GM12878 (cell line): ENCODE measurements around the gene PRRG4. TPM values are rescaled to one million over a fixed set of nuclear protein-coding genes. Genes with fewer than 3 reads are reported as not detected.

Source experiments
- ATAC-seq: fragments of 200-7000 bp; cut with Tn5 transposase; 3 replicates; pipeline ENCODE4 v1.9.1; 2020; ENCODE audit warnings: mild to moderate bottlenecking, moderate library complexity
- BruUV-seq: library from RNA; stranded (reverse); fragments of 400-500 nt; replicated peaks from 2 replicates; lab custom pipeline; 2021; lab: Mats Ljungman, UMichigan
- CTCF ChIA-PET: fragments of 300-600 bp; sonication (Branson Sonifier 250); formaldehyde crosslinking; extraction: SDS; loops from one replicate; lab custom pipeline; 2021; ENCODE audit warnings: inconsistent platforms; lab: Yijun Ruan, JAX
- POLR2A ChIA-PET: fragments of 350-600 bp; formaldehyde crosslinking; extraction: SDS; loops from one replicate; lab custom pipeline; 2021; ENCODE audit warnings: inconsistent platforms; lab: Charles Lee
- RAD21 ChIA-PET: fragments of 300-600 bp; sonication (Branson Sonifier 250); formaldehyde crosslinking; loops from one replicate; lab custom pipeline; 2023; ENCODE audit warnings: antibody characterized with exemption; ENCODE audit not compliant: unreplicated experiment; lab: Charles Lee
- SMC1A ChIA-PET: fragments of 300-600 bp; sonication (Branson Sonifier 250); formaldehyde crosslinking; loops from one replicate; lab custom pipeline; 2023; ENCODE audit not compliant: unreplicated experiment, uncharacterized antibody; lab: Charles Lee
- DNase-seq: peaks from one replicate; pipeline ENCODE4 v3.0.0-alpha.2; 2011; ENCODE audit warnings: low read depth, low spot score
- FAIRE-seq: peaks from 3 replicates; lab custom pipeline; 2011; peaks lifted over from hg19 to GRCh38; lab: Jason Lieb, UNC
- H2AFZ ChIP-seq: 2 replicates; pipeline ENCODE4 v1.6.0; 2011; ENCODE audit warnings: low read depth, low read length, control low read depth; ENCODE audit not compliant: control insufficient read depth
- H3K27ac ChIP-seq: 2 replicates; pipeline ENCODE4 v1.5.1; 2011; ENCODE audit warnings: control low read depth; ENCODE audit not compliant: control insufficient read depth, insufficient read depth
- H3K27me3 ChIP-seq, 2 experiments: replicated peaks in 1 of 2; 2 replicates each; pipeline versions ENCODE4 v1.6.0 to v1.6.1; 2011; ENCODE audit warnings: low read length in 1 of 2; ENCODE audit not compliant: control insufficient read depth in 2 of 2, insufficient read depth in 2 of 2
- H3K36me3 ChIP-seq, 2 experiments: 2 replicates each; pipeline ENCODE4 v1.5.1; 2011; ENCODE audit warnings: low read length in 1 of 2; ENCODE audit not compliant: control insufficient read depth in 2 of 2, insufficient read depth in 2 of 2
- H3K4me1 ChIP-seq: 2 replicates; pipeline ENCODE4 v1.6.1; 2011; ENCODE audit warnings: mild to moderate bottlenecking, low read length, moderate library complexity, mixed read lengths; ENCODE audit not compliant: control insufficient read depth, insufficient read depth
- H3K4me2 ChIP-seq: 2 replicates; pipeline ENCODE4 v1.6.0; 2011; ENCODE audit warnings: control low read depth; ENCODE audit not compliant: control insufficient read depth, insufficient read depth
- H3K4me3 ChIP-seq: fragments of 200-600 bp; sonication (generic); 2 replicates; pipeline ENCODE4 v1.5.1; 2016
- H3K79me2 ChIP-seq: 2 replicates; pipeline ENCODE4 v1.6.0; 2011; ENCODE audit warnings: low read length; ENCODE audit not compliant: control insufficient read depth, insufficient read depth
- H3K9ac ChIP-seq: 2 replicates; pipeline ENCODE4 v1.8.0; 2011; ENCODE audit warnings: low read length, control low read depth, mixed read lengths; ENCODE audit not compliant: control insufficient read depth, insufficient read depth
- H3K9me3 ChIP-seq: replicated peaks from 3 replicates; pipeline ENCODE4 v1.5.1; 2011; ENCODE audit warnings: mild to moderate bottlenecking, low read length; ENCODE audit not compliant: control insufficient read depth, insufficient read depth
- H4K20me1 ChIP-seq: 2 replicates; pipeline ENCODE4 v1.6.0; 2011; ENCODE audit not compliant: control insufficient read depth, insufficient read depth
- CHD1 ChIP-seq: IDR thresholded peaks from 2 replicates; pipeline ENCODE4 v1.6.1; 2012; ENCODE audit warnings: low read depth, low read length, improper control_type of control experiment
- E2F4 ChIP-seq: IDR thresholded peaks from 2 replicates; pipeline ENCODE4 v1.6.1; 2012; ENCODE audit warnings: low read depth, low read length, improper control_type of control experiment
- EGR1 ChIP-seq, 2 experiments: IDR thresholded peaks; 1 replicate in 1 of 2; 2 replicates in 1 of 2; pipeline ENCODE4 v1.6.1; 2011 to 2012; ENCODE audit warnings: low read depth in 2 of 2, low read length in 2 of 2, borderline replicate concordance in 1 of 2, mild to moderate bottlenecking in 1 of 2, moderate library complexity in 1 of 2
- FOXM1 ChIP-seq: IDR thresholded peaks from 2 replicates; pipeline ENCODE4 v1.6.1; 2012; ENCODE audit warnings: low read depth, mild to moderate bottlenecking, inconsistent platforms, low read length, moderate library complexity
- NFXL1 ChIP-seq: fragments of 450-650 bp; IDR thresholded peaks from 2 replicates; pipeline ENCODE4 v1.6.1; 2017; ENCODE audit warnings: antibody characterized with exemption, mild to moderate bottlenecking, borderline replicate concordance
- RAD21 ChIP-seq: IDR thresholded peaks from 2 replicates; pipeline ENCODE4 v1.6.1; 2011; ENCODE audit warnings: mild to moderate bottlenecking, low read depth, low read length, moderate library complexity; ENCODE audit not compliant: insufficient read depth
- SMAD5 ChIP-seq: IDR thresholded peaks from 2 replicates; pipeline ENCODE4 v1.6.1; 2016; ENCODE audit warnings: antibody characterized with exemption, low read depth
- SMC3 ChIP-seq: IDR thresholded peaks from 2 replicates; pipeline ENCODE4 v1.6.1; 2011; ENCODE audit warnings: low read length, improper control_type of control experiment, borderline replicate concordance
- SREBF1 ChIP-seq: IDR thresholded peaks from 2 replicates; pipeline ENCODE4 v1.6.1; 2012; ENCODE audit warnings: mild to moderate bottlenecking, low read length
- WGBS: methylation state at CpG from one replicate; pipeline ENCODE4 v1.1.6; 2016; ENCODE audit warnings: low lambda C conversion rate; ENCODE audit not compliant: insufficient replicate concordance, insufficient coverage; ENCODE audit errors: missing lambda C conversion rate; 5-methylcytosine and 5-hydroxymethylcytosine counted together
- in situ Hi-C: fragments of 300-500 bp; cut with MboI; formaldehyde crosslinking; loops from 9 replicates; pipeline ENCODE4 v1.14.3; 2018; ENCODE audit warnings: mixed read lengths
- intact Hi-C: fragments of 100-400 bp; cut with micrococcal nuclease; formaldehyde crosslinking; loops from one replicate; pipeline ENCODE4 v1.14.2; 2022; ENCODE audit not compliant: unreplicated experiment
- polyA plus RNA-seq, 11 experiments: library from polyadenylated mRNA; depleted of rRNA in 4 of 11; unstranded in 6 of 11; stranded (reverse) in 5 of 11; fragments of >200 nt; fragmentation: Nextera tagmentation in 4 of 11; fragmentation: Illumina TruSeq in 1 of 11; extraction: Ambion mirVana in 4 of 11; extraction: Trizol in 1 of 11; gene quantifications; 1 replicate in 1 of 11; 2 replicates in 10 of 11; pipeline versions ENCODE4 v1.2.1 to v1.2.3, GENCODE V29; 2011 to 2016; ENCODE audit warnings: inconsistent platforms in 2 of 11, missing spikeins in 2 of 11, low read depth in 1 of 11
- total RNA-seq, 4 experiments: library from RNA; depleted of rRNA in 3 of 4; stranded (reverse); fragments of >200 nt in 3 of 4; fragmentation: Illumina TruSeq in 1 of 4; extraction: Trizol in 1 of 4; gene quantifications; 2 replicates each; pipeline versions ENCODE4 v1.2.1 to v1.2.3, GENCODE V29; 2013 to 2021
- TF ChIP-seq, protein P1 (sequence below), 3 experiments: IDR thresholded peaks in 2 of 3; conservative IDR thresholded peaks in 1 of 3; 2 replicates each; pipeline ENCODE4 v1.5.1; 2011; ENCODE audit warnings: low read depth in 3 of 3, low read length in 3 of 3, mild to moderate bottlenecking in 3 of 3, control low read depth in 2 of 3, moderate library complexity in 2 of 3, inconsistent platforms in 1 of 3, mixed read lengths in 1 of 3; ENCODE audit not compliant: control insufficient read depth in 2 of 3, insufficient read depth in 1 of 3; ENCODE audit errors: extremely low read depth in 1 of 3

Gene PRRG4
- total and polyA plus RNA-seq, 10 of the 15 experiments (the other 5 are each of a cell fraction or from before 2014, with no cell fraction given), result 0.55 to 4.9 (median 1.9) TPM

DNA sequence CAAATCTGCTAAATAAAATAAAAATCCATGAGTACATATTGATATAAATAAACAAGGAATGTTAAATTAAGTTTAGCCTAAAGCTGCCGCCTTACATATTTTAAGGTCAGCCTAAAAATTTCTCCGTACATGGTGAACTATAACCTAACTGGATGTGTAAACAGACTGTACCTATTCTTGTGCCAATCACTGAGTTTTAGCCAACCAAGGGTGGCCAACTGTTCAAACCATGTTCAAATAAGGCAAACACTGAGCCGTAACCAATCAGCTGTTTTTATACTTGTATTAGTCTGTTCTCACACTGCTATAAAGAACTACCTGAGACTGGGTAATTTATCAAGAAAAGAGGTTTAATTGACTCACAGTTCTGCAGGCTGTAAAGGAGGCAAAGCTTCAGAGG, 54.3 kb downstream of the PRRG4 start:
- no TSS peak for BruUV-seq
- WGBS, result 71% methylated on average over 3 of the region's 3 CpGs

GRCh38 chr11:32884770-32885384, 55.1 kb downstream of the PRRG4 start:
- Histone ChIP-seq H2AFZ (no peak overlapping the region), H3K4me3 (no peak overlapping the region), H3K4me1 (no peaks in the 10 kb centered on the region), H3K4me2 (no peak overlapping the region), H3K36me3 (no peaks in the 10 kb centered on the region), H3K27me3 (no peaks in the 10 kb centered on the region), H3K27ac (no peak overlapping the region), H4K20me1 (no peaks in the 10 kb centered on the region), H3K79me2 (no peaks in the 10 kb centered on the region), H3K9ac (no peak overlapping the region), H3K9me3 (no peaks in the 10 kb centered on the region)
- peak; percentile 82 for FAIRE-seq
- 59% methylated on average over 3 of the region's 3 CpGs for WGBS
- in situ Hi-C loops, result no loop called here
- ChIA-PET CTCF (interaction anchor here (1.0 to 4.6 kb wide), 9 partner anchors 11 to 181 kb away, joined by 3 to 34 read pairs (median 4); no protein-coding TSS in a partner anchor), RAD21 (interaction anchor here (0.6 to 1.7 kb wide), 4 partner anchors 8 to 384 kb away, joined by 3 to 11 read pairs (median 6); no protein-coding TSS in a partner anchor), SMC1A (interaction anchor here (1.1 to 4.9 kb wide), 5 partner anchors 10 to 180 kb away, joined by 3 to 21 read pairs (median 6); no protein-coding TSS in a partner anchor), POLR2A (no interaction called here)
- no peak for DNase-seq
- no TSS peak for BruUV-seq
- intact Hi-C loops, result loop anchor here (5.0 kb wide), 1 partner anchor 177 kb away; no protein-coding TSS in a partner anchor
- TF ChIP-seq EGR1 (IDR thresholded peaks at IDR 0.05; ENCODE audit: borderline replicate concordance in 1 of 2, low read depth in 2 of 2, low read length in 2 of 2), result no peak
- TF ChIP-seq E2F4, result no peak
- no peak for TF ChIP-seq CHD1
- peak; percentile 52 for TF ChIP-seq RAD21
- TF ChIP-seq FOXM1, result no peak
- TF ChIP-seq SMAD5, result no peak
- TF ChIP-seq, protein P1, sequence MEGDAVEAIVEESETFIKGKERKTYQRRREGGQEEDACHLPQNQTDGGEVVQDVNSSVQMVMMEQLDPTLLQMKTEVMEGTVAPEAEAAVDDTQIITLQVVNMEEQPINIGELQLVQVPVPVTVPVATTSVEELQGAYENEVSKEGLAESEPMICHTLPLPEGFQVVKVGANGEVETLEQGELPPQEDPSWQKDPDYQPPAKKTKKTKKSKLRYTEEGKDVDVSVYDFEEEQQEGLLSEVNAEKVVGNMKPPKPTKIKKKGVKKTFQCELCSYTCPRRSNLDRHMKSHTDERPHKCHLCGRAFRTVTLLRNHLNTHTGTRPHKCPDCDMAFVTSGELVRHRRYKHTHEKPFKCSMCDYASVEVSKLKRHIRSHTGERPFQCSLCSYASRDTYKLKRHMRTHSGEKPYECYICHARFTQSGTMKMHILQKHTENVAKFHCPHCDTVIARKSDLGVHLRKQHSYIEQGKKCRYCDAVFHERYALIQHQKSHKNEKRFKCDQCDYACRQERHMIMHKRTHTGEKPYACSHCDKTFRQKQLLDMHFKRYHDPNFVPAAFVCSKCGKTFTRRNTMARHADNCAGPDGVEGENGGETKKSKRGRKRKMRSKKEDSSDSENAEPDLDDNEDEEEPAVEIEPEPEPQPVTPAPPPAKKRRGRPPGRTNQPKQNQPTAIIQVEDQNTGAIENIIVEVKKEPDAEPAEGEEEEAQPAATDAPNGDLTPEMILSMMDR (IDR thresholded peaks at IDR 0.05 in 2 of 3, conservative IDR thresholded peaks at IDR 0.05 in 1 of 3; ENCODE audit: control insufficient read depth in 2 of 3, extremely low read depth in 1 of 3, insufficient read depth in 1 of 3, low read depth in 3 of 3, low read length in 3 of 3), result peak; percentile 60 to 63 (median 61)
- peak; percentile 33; the same call in 1 of the 2 replicates for TF ChIP-seq SMC3
- TF ChIP-seq SREBF1, result no peak
- peak; percentile 89 for ATAC-seq

More for the DNA sequence above, 54.3 kb downstream of the PRRG4 start:
- SMC1A ChIA-PET, result interaction anchor here (1.1 to 4.9 kb wide), 3 partner anchors 11 to 181 kb away, joined by 3 to 21 read pairs (median 6); no protein-coding TSS in a partner anchor
- no peak for TF ChIP-seq NFXL1
- no peaks in the 10 kb centered on the region for H3K79me2 ChIP-seq
- H2AFZ ChIP-seq, result no peak overlapping the region
- H3K4me3 ChIP-seq, result no peak overlapping the region
- no peak overlapping the region for H3K9ac ChIP-seq
- H4K20me1 ChIP-seq, result no peaks in the 10 kb centered on the region
- ATAC-seq, result no peak
- RAD21 ChIA-PET, result interaction anchor here (1.2 kb wide), 1 partner anchor 8 kb away, joined by 3 read pairs; the partner anchor contains the start of gene QSER1
- POLR2A ChIA-PET, result interaction anchor here (0.9 kb wide), 1 partner anchor 8 kb away, joined by 3 read pairs; no protein-coding TSS in a partner anchor
- H3K27me3 ChIP-seq, result no peaks in the 10 kb centered on the region
- H3K9me3 ChIP-seq, result no peaks in the 10 kb centered on the region
- no peak for DNase-seq
- H3K4me1 ChIP-seq, result no peaks in the 10 kb centered on the region
- no peak overlapping the region for H3K4me2 ChIP-seq
- H3K27ac ChIP-seq, result no peak overlapping the region
- CTCF ChIA-PET, result interaction anchor here (1.1 to 3.9 kb wide), 5 partner anchors 74 to 185 kb away, joined by 3 to 19 read pairs (median 6); no protein-coding TSS in a partner anchor
- no peaks in the 10 kb centered on the region for H3K36me3 ChIP-seq
- intact Hi-C loops (no loop called here), in situ Hi-C loops (no loop called here)
- FAIRE-seq, result no peak
